HG03469 (cell line): ENCODE data around the gene IMMP1L.

Experiments used
- ATAC-seq: cut with Tn5 transposase; IDR thresholded peaks from one replicate; pipeline ENCODE4 v1.9.1; 2021; ENCODE audit warnings: mild to moderate bottlenecking, moderate library complexity, moderate number of reproducible peaks; ENCODE audit not compliant: unreplicated experiment

The IMMP1L gene

GRCh38 chr11:31477528-31478222 lies 31.7 kb downstream of the IMMP1L start:
- ATAC-seq = no peak

DNA sequence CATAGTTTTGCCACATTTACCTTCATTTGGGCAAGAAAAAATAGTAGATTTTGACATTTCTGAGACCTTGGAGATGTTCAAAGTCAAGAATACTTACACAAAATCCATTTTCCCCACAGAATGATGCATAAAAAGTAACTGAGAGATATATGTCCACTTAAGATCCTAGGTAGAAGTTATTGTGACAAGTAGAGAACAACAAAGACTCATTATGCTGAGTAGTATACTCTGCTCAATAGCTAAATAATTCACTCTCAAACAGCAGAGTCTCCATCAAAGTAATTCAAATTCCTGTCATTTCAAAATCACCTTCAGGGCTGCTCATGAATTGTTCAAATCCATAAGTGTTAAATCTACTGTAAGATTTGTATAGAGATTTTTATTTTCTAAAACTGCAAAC lies 35.3 kb downstream of the IMMP1L start:
- no peak for ATAC-seq

DNA sequence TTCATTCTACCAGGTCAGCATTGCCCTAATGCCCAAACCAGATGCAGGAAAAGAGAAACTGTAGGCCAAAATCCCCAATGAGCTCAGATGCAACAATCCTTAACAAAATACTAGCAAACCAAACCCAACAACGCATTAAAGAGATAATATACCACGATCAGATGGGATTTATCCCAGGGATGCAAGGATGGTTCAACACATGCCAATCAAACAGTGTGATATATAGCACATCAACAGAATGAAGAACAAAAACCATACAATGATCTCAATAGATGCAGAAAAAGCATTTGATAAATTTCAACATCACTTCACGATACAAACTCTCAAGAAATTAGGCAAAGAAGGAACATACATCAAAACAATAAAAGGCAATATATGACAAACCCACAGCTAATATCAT lies 45.0 kb downstream of the IMMP1L start:
- ATAC-seq = no peak

GRCh38 chr11:31455177-31455576 lies 54.2 kb downstream of the IMMP1L start:
- no peak for ATAC-seq

DNA sequence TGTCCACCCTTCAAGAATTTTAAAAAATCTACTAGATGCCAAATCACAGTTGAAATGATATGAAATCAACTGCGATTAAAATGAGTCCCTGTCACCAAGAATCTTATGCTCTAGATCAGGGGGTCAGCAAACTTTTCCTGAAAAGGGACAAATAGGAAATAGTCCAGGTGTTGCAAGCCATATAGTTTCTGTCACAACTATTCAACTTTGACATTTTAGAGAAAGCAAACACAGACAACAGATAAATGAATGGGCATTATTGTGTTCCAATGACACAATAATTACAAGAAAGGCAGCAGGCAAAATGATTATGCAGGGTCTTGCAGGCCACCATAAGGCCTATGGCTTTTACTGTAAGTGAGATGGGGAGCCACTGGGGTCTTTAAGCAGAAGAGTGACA lies 58.6 kb downstream of the IMMP1L start:
- no peak for ATAC-seq

DNA sequence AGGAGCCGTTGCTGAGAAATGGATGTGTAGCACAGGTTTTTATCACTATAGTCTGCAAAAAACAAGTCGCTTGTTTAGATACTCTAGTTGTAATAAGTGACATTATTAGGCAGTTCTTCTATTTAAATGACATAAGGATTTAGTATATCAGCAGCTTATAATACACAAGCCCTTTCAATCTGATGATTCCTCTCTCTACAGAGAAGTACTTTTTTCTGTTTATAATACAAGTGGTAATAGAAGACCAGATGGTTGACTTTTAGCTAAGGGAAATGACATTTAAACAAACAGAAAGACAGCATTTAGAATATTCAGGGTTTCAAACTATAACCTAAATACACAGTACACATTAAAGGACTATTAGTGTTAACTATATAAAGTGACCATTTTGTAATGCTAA lies 60.4 kb downstream of the IMMP1L start:
- no peak for ATAC-seq

DNA sequence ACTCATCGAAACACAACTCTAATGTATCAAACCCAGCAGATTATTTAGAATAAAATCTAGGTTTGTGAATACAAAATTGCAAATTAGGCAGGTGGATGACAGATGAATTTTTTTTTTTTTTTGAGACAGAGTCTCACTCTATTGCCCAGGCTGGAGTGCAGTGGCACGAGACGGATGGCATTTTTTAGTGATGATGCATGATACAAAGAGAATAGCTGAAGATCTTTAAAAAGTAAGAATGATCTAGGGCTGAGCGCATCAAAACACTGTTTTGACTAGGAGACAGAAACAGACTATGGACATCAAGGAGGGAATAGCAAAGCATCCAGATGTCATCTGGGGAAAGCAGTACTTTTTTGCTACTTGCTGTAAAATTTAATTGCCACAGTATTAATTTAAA lies 63.8 kb downstream of the IMMP1L start:
- no peak for ATAC-seq

DNA sequence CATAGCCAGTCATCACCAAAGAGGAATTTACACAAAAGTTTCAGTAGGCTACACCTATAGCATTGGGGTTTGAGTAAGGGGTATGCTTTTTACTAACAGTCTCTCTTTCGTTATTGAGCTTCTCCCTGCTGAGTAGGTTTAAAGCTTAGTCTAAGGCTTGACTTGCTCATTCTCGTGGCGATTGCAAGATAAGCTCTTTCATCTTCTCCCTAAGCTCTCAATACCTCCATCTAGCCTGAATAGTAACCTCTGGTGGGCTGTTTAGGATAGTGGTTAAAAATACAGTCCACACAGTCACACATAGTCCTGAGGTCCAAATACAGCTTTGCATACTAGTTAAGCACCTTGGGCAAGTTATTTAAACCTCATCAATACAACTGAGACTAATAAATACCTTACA lies 65.6 kb downstream of the IMMP1L start:
- ATAC-seq = no peak

DNA sequence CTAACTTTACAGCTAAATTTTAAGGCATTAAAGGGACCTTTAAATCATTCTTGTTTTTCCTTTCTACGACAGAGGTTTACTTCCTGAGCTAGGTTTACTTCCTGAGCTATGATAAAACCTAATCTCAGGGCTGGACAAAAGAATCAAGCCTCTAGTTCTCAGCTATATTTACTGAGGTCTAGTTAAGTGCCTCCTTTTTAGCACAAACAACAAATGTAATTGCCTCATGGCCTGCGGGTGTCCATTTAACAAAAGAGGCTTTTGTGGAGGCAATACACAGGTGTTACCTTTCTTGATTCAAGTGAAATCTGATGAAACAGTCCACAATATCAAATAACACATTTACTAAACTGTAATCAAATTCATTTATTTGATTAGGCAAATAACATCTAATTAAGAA lies 67.3 kb downstream of the IMMP1L start:
- no peak for ATAC-seq

DNA sequence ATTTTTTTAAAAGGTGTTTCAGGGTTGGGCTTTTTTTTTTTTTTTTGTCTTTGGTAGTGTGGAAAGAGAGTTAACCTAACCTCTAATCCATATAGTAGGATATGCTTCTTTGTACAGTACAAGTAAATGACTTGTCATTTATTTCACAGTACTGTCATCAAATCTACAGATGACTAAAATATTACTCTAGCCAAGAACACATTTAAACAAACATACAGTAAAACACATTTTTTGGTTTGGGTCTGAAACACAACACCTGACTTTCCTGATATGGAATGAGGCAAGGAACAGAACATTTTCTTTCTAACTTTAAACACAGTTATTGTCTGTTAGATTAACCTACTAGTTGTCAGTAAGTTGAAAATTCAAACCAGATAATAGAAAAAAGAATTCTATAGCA lies 68.1 kb downstream of the IMMP1L start:
- no peak for ATAC-seq

DNA sequence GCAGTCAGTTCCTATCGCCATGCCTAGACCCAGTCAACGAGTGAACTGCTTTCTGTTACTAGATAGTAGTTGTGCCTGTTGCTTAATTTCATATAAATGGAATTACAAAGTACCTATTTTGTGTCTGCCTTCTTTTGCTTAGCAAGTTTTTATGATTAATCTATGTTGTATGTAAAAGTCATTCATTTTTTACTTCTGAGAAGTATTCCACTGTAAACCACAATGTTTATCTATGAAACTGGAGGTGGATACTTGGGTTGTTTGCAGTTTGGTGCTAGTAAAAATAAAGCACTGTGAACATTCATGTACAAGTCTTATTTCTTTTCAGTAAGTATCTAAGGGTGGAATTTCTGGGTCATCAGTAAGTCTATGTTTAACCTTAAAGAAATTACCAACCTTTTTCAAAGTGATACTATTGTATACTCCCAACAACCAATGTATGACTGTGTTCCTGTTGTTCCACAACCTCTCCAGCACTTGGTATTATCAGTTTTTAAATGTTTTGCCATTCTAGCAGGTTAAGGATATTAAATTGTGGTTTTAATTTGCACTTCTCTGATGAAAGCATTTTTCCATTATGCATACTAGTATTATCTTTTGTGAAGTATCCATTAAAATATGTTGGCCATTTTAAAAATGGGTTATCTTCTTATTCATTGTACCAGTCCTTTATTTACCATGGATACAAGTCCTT lies 71.5 kb downstream of the IMMP1L start:
- no peak for ATAC-seq

DNA sequence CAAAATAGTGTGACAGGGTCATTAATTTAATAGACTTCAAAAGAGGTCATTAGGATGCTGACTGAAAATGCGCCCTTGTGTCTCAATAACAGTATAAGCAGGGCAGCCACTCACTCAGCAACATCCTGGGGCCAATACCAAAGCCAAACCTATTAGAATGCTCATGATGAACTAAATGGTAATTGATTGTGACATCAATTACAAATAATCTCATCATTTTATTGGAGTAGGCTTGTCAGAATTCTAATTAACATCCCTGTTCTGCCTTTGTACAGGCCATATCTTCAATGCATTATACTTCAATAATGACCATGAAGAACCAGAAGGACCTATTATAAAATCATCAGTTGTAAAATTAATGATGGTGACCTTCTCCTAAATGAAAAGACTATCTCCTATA lies 75.6 kb downstream of the IMMP1L start:
- ATAC-seq = no peak

- no peak for ATAC-seq
These were observed 84.8 kb downstream of the IMMP1L start for GRCh38 chr11:31424652-31425051.

GRCh38 chr11:31422703-31423102 lies 86.7 kb downstream of the IMMP1L start:
- ATAC-seq = no peak

GRCh38 chr11:31421820-31422219 lies 87.6 kb downstream of the IMMP1L start:
- ATAC-seq = no peak

GRCh38 chr11:31419669-31420068 lies 89.8 kb downstream of the IMMP1L start:
- no peak for ATAC-seq

GRCh38 chr11:31419138-31419537 lies 90.3 kb downstream of the IMMP1L start:
- no peak for ATAC-seq

GRCh38 chr11:31417816-31418215 lies 91.6 kb downstream of the IMMP1L start:
- ATAC-seq = no peak

DNA sequence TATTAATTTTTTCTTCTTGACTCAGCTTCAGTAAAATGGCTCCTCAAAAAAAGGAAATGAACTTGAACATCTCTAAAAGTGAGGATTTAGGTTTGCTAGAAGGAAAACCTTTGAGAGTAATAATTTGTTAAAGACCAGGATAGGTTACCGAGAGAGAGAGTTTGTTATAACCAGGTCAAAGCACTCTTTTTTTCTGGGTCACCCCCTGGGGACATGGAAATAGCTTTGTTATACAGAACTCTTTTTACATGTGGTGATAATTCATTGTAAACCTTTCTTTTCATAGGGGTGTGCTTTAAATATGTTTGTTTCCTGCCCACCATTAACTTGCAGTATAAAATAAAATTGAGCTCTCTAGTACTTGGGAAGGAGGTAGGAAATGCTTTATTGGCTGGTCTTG lies 92.1 kb downstream of the IMMP1L start:
- ATAC-seq = no peak

DNA sequence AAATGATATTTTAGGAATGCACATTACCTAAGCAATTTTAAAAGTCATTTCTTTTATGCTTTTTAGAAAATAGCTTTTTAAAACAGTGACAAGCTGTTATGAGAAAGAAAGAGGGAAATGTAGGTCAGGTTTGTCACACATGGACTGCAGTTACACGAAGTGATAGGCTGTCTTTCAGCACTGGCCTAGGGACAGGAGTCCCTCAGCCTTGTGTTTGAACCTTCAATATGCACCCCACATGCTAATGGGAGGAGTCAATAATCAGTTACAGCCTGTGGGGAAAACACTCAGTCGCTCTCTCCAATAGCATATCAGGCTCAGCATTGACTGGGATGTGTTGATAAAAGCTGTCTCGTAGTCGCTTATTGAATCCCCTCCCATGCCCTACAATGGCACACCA lies 94.0 kb downstream of the IMMP1L start:
- ATAC-seq = no peak

- ATAC-seq = no peak
These were observed 95.1 kb downstream of the IMMP1L start for GRCh38 chr11:31414338-31414737.

- no peak for ATAC-seq
These were observed 96.5 kb downstream of the IMMP1L start for GRCh38 chr11:31412946-31413345.

DNA sequence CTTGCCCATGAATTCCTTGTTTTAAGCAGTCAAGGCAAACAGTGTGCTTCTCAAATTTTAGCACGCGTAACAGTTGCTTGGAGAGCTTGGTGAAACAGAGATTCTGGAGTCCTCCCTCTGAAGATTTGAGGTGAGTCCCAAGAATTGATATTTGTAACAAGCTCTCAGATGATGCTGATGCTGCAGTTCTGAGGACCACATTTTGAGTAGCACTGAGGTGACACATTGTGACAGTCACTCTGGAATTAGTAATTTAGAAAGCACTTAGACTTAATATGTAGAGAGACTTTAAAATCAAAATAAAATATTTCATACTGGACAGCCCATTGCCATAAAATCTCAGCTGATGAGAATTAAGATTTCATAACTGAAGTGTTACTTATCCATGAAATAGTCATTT lies 101.2 kb downstream of the IMMP1L start:
- ATAC-seq = no peak
